Prostate gland (tissue), 2 donors: ENCODE results near the gene TNS4. TPM values are rescaled to one million over a fixed set of nuclear protein-coding genes. Genes with fewer than 3 reads are reported as not detected.

Experiments used
- DNase-seq: peaks from one replicate; pipeline ENCODE4 v3.0.0-alpha.2; 2019; ENCODE audit warnings: low spot score
- H3K27ac ChIP-seq, 2 donors: fragments of 200-600 bp; sonication (generic); 2 replicates each; pipeline ENCODE4 v1.5.1; 2017 to 2019
- H3K27me3 ChIP-seq: fragments of 200-600 bp; sonication (generic); replicated peaks from 2 replicates; pipeline ENCODE4 v1.5.1; 2019; ENCODE audit not compliant: insufficient read depth
- H3K36me3 ChIP-seq, 2 donors: fragments of 200-600 bp; sonication (generic); 1 replicate in 1 of 2; 2 replicates in 1 of 2; pipeline versions ENCODE4 v1.5.1 to v1.8.1; 2017 to 2019
- H3K4me1 ChIP-seq: fragments of 200-600 bp; sonication (generic); replicated peaks from 2 replicates; pipeline ENCODE4 v1.5.1; 2019
- H3K4me3 ChIP-seq, 2 donors: fragments of 200-600 bp; sonication (generic); 2 replicates each; pipeline ENCODE4 v1.5.1; 2017 to 2019
- H3K9me3 ChIP-seq: fragments of 200-600 bp; sonication (generic); 2 replicates; pipeline ENCODE4 v1.5.1; 2017
- POLR2A ChIP-seq: fragments of 450-650 bp; IDR thresholded peaks from one replicate; pipeline ENCODE4 v1.6.1; 2016; ENCODE audit warnings: antibody characterized with exemption, mild to moderate bottlenecking
- POLR2AphosphoS5 ChIP-seq: sonication (generic); formaldehyde crosslinking; IDR thresholded peaks from one replicate; pipeline ENCODE4 v1.6.1; 2017; ENCODE audit warnings: antibody characterized with exemption
- WGBS: methylation state at CpG from one replicate; pipeline ENCODE4 v1.1.5; 2018; 5-methylcytosine and 5-hydroxymethylcytosine counted together
- intact Hi-C: fragments of 100-400 bp; cut with DNase I; formaldehyde crosslinking; loops from one replicate; pipeline ENCODE4 v1.14.2; 2022
- total RNA-seq, 2 donors: library from RNA; depleted of rRNA; stranded (reverse); fragments of >200 nt; gene quantifications; one replicate each; pipeline ENCODE4 v1.1.0, GENCODE V29; 2016
- TF ChIP-seq, protein P1 (sequence below), 4 experiments: fragments of 200-600 bp in 2 of 4; fragments of 450-650 bp in 2 of 4; sonication (generic) in 2 of 4; IDR thresholded peaks; 1 replicate in 3 of 4; 2 replicates in 1 of 4; pipeline ENCODE4 v1.5.1; 2016 to 2019; ENCODE audit warnings: antibody characterized with exemption in 4 of 4, mild to moderate bottlenecking in 2 of 4, moderate library complexity in 2 of 4

Gene TNS4
- total RNA-seq, 2 donors from 2014 or later = 51.3 to 56.1 TPM

DNA sequence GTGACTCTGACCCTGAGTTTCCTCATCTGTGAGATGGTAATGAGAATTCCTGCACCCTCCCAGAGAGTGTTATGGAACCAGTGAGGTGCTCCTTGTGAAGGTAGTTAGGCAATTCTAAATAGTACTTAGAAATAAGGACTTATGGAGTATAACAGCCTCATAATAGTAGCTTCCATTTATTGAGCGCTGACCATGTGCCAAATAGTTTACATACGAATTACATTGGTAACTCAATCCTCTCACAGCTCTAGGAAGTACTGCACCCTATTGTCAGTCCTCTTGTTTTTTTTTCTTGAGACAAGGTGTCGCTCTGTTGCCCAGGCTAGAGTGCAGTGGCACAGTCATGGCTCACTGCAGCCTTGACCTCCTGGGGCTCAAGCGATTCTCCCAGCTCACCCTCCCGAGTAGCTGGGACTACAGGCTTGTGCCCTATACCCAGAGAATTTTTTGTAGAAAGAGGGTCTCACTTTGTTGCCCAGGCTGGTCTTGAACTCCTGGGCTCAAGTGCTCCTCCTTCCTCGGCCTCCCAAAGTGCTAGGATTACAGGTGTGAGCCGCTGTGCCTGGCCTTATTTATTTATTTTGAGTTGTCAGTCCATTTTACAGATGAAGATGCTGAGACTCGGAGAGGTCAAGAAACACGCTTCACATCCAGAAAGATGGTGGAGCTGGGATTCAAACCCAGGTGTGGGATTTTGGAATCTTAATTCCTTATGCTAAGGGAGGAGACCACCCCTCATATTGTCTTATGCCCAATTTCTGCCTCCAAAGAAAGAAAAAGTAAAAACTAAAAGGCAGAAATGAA lies 2.9 kb downstream of the TNS4 start:
- TF ChIP-seq POLR2A (peak; percentile 35), POLR2AphosphoS5 (peak; percentile 61)
- TF ChIP-seq, protein P1, sequence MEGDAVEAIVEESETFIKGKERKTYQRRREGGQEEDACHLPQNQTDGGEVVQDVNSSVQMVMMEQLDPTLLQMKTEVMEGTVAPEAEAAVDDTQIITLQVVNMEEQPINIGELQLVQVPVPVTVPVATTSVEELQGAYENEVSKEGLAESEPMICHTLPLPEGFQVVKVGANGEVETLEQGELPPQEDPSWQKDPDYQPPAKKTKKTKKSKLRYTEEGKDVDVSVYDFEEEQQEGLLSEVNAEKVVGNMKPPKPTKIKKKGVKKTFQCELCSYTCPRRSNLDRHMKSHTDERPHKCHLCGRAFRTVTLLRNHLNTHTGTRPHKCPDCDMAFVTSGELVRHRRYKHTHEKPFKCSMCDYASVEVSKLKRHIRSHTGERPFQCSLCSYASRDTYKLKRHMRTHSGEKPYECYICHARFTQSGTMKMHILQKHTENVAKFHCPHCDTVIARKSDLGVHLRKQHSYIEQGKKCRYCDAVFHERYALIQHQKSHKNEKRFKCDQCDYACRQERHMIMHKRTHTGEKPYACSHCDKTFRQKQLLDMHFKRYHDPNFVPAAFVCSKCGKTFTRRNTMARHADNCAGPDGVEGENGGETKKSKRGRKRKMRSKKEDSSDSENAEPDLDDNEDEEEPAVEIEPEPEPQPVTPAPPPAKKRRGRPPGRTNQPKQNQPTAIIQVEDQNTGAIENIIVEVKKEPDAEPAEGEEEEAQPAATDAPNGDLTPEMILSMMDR (IDR thresholded peaks at IDR 0.05) = no peak
- DNase-seq = no peak
- no peaks in the 10 kb centered on the region for H3K27me3 ChIP-seq
- no peaks in the 10 kb centered on the region for H3K36me3 ChIP-seq
- H3K4me1 ChIP-seq = no peaks in the 10 kb centered on the region
- intact Hi-C loops = no loop called here
- peak overlapping the region in 1 of 2 donors; percentile 29 for H3K4me3 ChIP-seq
- H3K9me3 ChIP-seq = no peaks in the 10 kb centered on the region
- WGBS = 47% methylated on average over 9 of the region's 9 CpGs
- H3K27ac ChIP-seq = peak overlapping the region; percentile 83 to 88

DNA sequence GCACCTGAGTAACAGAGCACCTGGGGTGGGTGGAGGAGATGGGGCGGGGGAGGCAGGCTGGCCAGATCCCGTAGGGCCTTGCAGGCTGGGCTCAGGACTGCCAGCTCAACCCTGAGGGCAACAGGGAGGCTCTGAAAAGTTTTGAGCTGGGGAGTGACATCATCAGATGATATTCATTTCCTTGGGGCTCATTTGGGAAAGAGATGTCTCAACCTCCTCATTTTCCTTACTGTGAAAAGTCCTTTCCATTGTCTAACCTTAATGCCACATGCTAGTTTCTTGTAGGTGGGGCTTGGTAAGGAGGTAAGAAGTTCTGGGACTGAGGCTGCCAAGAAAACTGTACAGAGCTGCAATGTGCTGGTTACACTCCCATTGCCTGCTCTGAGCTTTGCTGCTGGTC lies 3.7 kb downstream of the TNS4 start:
- H3K36me3 ChIP-seq = no peaks in the 10 kb centered on the region
- H3K27ac ChIP-seq = peak overlapping the region; percentile 83 to 88
- H3K4me3 ChIP-seq = peak overlapping the region in 1 of 2 donors; percentile 29
- no peaks in the 10 kb centered on the region for H3K4me1 ChIP-seq
- intact Hi-C loops = no loop called here
- TF ChIP-seq POLR2AphosphoS5 (no peak), POLR2A (no peak)
- TF ChIP-seq, protein P1 (IDR thresholded peaks at IDR 0.05) = no peak
- no peaks in the 10 kb centered on the region for H3K9me3 ChIP-seq
- DNase-seq = no peak
- WGBS = 48% methylated on average over 2 of the region's 2 CpGs
- no peaks in the 10 kb centered on the region for H3K27me3 ChIP-seq

DNA sequence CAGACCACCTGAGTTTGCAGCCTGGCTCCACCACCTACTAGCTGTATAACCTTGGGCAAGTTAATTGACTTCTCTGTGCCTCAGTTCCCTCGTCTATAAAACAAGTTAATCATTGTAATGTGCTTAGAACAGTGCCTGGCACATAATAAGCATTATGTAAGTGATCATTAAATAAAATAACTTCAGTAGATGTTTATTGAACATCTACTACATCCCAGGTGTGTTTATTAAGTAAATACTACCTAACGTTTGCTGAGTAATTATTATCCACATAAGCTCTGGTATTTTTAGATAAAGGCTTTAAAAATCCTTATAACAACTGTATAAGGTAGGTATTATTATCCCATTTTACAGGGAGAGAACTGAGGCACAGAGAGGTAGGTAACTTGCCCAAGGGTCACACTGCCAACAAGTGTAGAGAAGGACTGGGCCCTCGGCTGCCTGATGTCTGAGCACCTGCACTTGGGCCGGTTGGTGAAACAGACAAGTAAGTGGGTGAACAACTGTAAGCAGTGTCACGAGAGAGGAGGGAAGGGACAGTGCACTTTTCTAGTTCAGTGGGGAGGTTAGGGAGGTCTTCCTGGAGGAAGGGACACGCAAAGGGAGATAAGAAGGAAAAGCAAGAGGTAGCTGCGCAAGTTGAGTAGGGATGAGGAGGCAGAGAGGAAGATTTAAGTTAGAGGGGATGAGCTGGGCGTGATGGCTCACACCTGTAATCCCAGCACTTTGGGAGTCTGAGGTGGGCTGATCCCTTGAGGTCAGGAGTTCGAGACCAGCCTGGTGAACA lies 4.6 kb downstream of the TNS4 start:
- intact Hi-C loops = no loop called here
- Histone ChIP-seq H3K27ac (peak overlapping the region; percentile 33 to 88), H3K4me1 (no peaks in the 10 kb centered on the region), H3K9me3 (no peaks in the 10 kb centered on the region), H3K4me3 (no peak overlapping the region), H3K36me3 (no peaks in the 10 kb centered on the region), H3K27me3 (no peaks in the 10 kb centered on the region)
- whole genome bisulfite sequencing = 76% methylated on average over 8 of the region's 9 CpGs
- TF ChIP-seq POLR2AphosphoS5 (no peak), POLR2A (no peak)
- TF ChIP-seq, protein P1 (IDR thresholded peaks at IDR 0.05) = no peak
- no peak for DNase-seq

DNA sequence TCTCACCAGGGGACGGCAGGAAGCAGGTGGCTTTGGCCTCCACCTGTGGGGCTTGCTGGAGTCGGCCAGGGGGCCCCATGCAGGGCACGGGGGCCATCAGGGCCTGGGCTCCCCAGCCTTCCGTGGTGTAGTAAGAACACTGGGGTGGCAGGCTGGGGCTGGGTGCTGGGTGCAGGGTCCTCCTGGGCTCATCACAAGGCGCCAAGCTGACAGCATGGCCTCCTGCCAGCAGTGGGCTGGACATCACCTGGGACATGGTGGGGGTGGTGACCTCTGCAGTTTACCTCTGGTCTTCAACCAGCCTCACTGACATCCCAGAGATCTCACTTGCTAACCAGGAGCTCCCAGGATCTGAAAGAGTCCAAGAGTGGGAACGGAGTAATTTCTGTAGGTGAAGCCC lies 5.3 kb downstream of the TNS4 start:
- DNase-seq = no peak
- H3K36me3 ChIP-seq = no peaks in the 10 kb centered on the region
- H3K4me1 ChIP-seq = no peaks in the 10 kb centered on the region
- H3K27ac ChIP-seq = peak overlapping the region; percentile 33 to 36
- intact Hi-C loops = no loop called here
- WGBS = 80% methylated on average over 5 of the region's 6 CpGs
- no peak overlapping the region for H3K4me3 ChIP-seq
- no peaks in the 10 kb centered on the region for H3K27me3 ChIP-seq
- TF ChIP-seq, protein P1 (IDR thresholded peaks at IDR 0.05) = no peak
- TF ChIP-seq POLR2A = no peak
- TF ChIP-seq POLR2AphosphoS5 = no peak
- H3K9me3 ChIP-seq = no peaks in the 10 kb centered on the region
